NCI-H187 (cell line): Measurements from ENCODE around the gene CDH18.

Source experiments
- DNase-seq, 2 experiments: peaks; one replicate each; lab custom pipeline; 2025; lab: John Stamatoyannopoulos, UW

Gene CDH18

DNA sequence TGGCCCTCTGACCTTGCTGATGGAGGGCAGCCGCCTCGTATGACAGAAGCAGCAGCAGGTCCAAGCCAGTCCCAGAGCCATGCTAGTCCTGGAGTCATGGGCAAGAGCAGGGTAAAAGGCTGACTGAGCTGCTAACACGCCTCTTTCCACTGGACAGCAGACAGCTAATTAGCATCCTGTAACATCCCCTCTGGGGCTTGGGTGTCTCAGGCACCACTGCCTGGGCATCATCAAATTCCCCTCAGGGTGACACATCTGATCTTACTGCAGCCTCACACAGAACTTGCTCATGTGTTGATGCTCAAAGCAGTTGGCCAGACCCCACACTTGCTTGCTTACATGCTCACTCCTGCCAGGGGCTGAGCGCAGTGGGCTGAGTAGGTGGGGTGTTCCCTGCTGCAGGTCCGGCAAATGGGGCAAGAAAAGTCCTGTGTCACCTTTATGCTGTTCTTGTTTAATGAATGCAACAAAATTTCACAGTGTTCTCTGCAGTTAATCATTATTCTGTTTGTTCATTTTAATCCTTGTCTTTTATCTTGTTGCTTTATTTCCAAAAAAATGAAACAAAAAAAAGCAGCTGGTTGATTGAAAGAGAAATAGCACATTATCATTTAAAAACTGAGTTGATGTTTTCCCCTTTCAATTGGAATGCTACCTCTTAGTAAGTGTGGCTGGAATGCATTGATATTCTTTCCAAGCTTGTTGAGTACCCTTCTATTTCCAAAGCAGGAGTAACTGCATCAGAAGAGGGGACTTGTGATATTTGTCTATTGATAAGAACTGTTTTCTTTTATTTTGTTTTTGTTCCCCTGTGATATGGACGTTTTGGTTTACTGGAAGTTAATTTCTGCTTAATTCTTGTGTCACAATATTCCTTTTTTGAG, 254.1 kb downstream of the CDH18 start:
- no peak for DNase-seq

DNA sequence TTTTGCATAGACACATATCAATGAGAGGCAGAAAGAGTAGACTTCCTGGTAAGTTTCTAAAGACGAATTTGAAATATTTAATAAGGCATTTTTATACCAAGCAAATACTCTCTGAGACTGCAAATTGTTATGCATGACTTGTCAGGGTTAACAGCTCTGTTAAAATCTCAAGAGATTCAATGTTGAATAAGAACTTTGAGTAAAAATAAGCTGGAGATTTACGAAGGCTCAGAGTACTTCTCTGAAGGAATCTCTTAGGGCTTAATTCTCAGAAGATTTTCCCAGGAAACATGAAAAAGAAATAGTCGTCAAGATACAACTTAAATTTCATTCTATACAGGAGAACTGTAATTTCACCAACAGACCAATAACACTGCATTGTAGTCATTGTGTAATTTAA, 259.4 kb downstream of the CDH18 start:
- no peak for DNase-seq

DNA sequence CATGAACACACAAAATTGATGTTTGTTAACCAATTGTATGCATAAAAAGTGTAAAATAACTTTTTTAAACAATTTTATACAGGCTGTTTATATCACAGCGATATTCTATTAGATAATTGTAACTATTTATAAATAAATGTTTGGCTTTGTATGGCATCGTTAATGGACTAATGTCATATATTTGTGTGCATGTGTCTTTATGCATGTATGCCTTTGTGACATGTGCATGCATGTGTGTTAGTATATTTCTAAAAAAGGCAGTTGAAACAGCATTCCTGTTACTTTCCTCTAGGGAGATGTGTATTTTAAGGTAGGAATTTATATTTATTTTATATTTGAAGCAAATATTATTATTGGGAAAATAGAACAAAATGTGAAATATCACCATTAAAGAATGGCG, 268.9 kb downstream of the CDH18 start:
- DNase-seq: no peak

DNA sequence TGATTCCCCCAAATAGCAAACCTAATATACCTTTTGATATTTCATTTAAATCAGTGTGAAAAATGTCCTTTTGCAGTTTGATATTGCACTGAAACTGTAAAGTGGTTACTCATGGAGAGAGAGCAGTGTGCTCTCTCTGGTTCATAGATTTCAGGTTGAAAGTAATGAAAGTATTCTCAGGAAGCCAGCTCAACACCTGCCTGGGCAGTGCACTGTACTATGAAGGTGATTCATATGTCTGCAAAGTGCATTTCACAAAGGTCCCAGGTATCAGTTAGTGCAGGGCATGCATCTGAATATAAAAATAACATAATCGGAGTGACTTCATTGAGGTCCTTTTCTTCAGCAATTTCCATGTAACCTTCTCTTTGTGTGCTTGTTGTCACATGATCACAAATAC, 274.3 kb downstream of the CDH18 start:
- no peak for DNase-seq

DNA sequence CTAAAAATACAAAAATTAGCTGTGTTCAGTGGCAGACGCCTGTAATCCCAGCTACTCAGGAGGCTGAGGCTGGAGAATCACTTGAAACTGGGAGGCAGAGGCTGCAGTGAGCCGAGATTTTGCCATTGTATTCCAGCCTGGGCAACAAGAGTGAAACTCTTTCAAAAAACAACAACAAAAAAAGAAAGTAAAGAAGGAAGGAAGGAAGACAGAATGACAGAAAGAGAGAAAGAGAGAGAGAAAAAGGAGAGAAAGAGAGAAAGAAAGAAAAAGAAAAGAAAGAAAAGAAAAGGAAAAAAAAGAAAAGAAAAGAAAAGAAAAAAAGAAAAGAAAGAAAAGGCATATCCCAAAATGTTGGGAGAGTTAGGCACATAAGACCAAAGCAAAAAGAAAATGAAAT, 278.6 kb downstream of the CDH18 start:
- DNase-seq: no peak

DNA sequence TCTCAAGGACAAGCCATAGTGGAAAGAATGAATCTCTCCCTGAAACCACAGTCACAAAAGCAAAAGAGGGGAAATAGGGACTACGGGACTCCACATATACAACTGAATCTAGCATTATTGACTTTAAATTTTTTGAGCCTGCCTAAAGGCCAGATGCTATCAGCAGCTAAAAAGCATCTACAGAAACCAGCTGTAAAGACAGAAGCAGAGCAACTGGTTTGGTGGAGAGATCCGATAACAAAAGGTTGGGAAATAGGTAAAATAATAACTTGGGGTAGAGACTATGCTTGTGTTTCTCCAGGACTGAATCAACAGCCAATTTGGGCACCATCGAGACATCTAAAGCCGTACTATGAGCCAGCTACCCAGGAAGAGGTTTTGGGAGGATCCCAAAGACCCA, 281.2 kb downstream of the CDH18 start:
- DNase-seq: no peak

DNA sequence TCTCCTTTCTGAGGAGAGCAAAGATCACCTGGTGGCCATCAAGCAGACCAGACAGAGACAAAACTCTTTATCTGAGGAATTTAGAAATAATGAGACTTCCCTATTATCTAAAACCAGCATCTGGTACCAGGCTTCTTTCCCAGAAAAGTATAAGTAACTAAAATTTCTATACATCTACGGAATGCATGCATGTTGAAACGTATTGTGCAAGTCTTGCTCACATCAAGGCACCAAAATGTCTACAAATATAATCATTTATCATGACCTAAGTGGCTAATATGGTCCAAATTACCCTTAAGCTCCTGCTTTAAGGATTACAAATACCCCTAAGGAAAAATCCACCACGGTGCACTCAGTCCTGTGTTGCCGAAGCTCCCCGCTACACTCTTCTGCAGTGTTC, 286.3 kb downstream of the CDH18 start:
- DNase-seq: no peak

DNA sequence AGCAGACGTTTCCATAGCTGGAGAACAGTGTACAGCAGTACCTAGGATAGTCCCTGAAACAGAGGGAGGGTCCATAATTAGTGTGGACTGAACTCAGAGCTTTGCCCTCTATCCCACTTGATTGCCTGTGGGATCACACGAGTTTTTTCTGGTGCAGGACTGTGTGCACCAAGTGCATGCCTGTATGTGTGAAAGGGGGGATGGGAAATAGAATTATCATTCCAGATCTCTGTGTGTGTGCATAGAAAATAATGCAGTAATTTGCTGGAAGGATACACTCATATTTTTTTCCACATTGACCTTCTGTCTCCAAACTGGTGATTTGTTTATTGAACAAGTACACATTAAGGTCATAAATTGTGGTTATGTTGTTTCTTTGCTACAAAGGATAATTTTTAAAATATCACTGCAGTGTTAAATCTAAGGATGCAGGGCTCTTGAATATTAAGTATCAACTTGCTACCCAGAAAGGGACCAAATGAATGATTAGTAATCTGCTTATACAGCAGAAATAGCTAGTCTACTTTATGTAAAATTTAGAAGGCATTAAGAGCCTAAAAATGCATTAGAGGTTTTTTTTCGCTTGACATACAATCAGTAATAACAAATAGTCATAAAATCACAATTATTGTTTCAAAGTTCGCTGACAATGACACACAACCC, 292.9 kb downstream of the CDH18 start:
- DNase-seq: no peak

DNA sequence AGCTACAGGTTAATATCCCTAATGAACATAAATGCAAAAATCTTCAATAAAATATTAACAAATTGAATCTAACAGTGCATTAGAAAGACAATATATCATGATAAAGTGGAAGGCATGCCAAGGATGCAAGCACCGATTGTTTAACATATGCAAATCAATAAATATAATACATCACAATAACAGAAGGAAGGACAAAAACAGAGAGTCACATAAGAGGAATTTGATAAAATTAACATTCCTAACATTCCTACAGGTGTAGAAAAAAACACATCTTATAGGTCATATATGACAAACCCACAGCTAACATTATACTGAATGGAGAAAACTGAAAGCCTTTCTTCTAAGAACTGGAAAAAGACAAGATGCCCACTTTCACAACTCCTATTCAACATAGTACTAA, 297.0 kb downstream of the CDH18 start:
- DNase-seq: no peak

DNA sequence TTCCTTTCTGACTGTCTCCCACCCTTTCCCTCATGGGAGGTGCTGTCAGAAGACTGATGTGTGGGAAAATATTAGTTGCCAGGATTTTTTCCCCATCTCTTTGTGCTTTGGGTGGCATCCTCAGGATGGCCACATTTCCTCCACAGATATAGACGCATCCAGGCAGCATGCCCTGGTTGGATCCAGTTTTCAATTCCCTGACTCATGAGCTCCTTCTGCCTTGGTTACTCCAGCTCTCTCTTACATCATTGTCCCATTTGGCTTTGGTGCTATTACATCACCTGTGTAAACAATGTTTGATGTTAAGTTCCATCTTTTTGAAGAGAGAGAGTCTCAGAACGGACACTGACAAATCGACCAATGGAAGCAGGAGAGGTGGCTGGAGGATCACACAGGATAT, 302.5 kb downstream of the CDH18 start:
- DNase-seq: no peak

DNA sequence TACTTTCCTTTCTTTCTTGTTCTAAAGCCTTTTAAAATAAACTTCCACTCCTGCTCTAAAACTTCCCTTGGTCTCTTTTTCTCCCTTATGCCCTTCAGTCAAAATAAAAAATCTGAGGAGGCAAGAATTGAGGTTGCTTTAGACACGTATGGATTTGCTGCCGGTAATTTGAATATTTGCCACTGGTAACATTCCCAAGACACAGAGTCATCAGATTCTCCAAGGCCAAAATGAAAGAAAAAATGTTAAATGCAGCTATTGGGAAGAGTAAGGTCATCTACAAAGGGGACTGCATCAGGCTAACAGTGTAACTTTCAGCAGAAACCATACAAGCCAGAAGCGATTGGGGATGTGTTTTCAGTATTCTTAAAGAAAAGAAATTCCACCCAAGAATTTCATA, 311.1 kb downstream of the CDH18 start:
- DNase-seq: no peak

DNA sequence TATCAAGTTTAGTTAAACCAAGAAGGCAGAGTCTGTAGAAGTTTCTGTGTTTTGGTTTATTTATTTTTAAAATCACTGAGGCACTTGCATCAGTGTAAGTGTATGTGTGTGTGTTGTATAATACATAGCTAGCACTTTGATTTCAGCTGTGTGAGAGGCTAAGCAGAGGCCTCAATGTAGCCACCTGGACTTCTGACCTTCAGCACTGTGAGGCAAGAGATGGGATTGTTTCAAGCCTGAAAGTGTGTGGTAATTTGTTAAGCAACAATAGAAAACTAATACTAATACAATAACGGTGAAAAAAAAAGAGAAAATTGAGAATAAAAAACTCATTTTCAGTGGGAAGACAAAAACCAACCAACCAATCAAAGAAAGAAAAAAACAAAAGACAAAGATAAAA, 327.3 kb downstream of the CDH18 start:
- DNase-seq: no peak

DNA sequence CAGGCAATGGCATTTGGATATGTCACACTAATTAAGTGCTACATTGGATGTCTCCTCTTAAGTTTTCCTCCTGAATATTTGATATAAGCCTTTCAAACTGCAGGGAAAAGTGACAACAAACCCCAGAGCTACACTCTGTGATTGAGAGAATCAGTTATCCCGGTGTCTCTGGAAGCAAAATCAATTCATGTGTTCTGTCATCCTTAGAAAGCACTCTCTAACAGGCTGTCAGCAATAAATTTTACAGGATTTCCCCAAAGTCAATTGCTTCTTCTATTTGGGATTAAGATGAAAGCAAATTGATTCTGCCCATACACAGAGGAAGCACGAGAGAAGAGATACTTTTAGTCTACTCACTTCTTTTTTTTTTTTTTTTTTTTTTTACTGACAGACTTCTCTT, 332.4 kb downstream of the CDH18 start:
- DNase-seq: no peak

DNA sequence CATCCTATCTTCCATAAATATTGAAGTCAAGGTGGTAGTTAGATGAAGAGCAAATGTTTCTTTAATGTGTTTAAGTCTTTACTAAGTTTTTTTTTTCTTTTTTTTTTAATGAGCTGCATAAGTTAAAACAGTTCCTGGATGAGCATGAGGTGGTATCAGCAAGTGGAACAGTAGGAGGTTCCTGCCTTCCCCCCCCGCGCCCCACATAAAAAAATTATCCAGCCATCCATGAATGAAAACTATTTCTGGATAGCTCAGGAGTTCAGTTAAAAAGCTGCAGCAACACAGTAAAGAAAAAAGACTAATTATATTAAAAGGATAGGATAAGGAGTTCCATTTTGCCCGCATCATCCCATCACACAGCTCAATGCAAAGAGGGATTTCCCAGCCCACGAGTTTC, 349.5 kb downstream of the CDH18 start:
- no peak for DNase-seq

DNA sequence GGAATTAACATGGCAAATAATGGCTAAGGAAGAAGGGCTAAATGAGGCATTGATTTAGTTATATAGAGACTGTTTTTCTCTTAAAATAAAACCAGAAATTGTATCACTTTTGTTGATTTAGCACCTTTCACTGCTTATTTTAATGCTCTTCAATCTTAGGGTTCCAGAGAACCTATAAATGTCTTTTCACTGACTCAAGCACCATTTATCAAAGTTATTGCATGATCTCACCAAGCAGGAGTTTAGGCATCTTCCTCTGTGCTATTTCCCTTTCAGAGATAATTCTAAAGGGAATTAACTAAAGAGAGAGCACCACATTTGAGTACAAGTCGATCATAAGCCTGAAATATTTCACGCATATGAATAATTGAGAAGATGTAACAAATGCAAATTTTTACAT, 357.1 kb downstream of the CDH18 start:
- DNase-seq: no peak

DNA sequence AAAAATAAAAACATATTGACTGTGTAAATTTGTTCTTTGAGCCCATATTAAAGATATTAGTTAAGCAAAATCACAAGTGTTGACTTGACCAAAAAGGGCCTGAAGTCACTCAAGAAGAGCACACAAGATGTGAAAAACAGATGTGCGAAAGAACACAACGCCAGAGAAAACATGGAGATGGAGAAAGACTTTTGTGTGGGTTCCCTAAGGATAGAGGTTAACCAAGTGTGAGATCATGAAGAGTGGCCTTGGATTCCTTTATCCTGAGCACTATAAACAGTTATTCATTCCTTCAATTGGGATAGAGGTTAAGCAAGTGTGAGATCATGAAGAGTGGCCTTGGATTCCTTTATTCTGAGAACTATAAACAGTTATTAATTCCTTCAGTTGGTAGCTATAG, 361.8 kb downstream of the CDH18 start:
- no peak for DNase-seq

DNA sequence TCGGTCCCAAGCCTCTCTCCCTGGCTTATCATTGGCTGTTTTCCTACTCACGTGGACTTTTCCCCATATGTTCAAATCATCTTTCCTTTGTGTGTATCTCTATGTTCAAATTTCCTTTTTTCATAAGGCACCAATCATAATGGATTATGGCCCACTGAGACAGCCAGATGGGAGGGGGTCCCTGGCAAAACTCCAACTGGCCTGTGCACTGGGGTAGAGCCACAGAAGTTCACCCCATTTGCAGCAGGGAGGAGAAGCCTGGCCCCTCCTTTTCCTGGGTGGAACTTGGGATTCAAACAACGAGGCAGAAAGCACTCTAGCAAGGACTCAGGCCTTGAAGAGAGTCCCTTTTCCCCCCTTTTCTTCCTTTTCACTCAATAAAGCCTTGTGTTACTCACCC, 362.4 kb downstream of the CDH18 start:
- DNase-seq: no peak

DNA sequence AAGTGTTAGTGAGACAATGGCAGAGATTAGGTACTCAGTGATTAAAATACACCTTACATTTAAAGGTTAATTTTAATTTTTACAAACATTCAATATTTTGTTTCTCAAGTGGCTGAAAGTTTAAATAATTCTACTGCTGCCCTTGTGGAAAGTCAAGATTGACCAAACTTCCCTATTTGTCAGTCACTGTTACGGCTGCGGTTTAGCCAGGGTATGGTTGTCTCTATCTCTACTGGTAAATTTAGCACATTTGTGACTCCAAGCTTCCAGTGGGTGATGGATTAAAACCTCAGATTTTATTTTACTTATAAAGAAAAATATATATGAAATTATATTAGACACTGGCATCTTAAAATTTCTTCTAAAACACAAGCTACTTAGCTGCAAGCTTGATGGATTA, 368.4 kb downstream of the CDH18 start:
- DNase-seq: no peak

DNA sequence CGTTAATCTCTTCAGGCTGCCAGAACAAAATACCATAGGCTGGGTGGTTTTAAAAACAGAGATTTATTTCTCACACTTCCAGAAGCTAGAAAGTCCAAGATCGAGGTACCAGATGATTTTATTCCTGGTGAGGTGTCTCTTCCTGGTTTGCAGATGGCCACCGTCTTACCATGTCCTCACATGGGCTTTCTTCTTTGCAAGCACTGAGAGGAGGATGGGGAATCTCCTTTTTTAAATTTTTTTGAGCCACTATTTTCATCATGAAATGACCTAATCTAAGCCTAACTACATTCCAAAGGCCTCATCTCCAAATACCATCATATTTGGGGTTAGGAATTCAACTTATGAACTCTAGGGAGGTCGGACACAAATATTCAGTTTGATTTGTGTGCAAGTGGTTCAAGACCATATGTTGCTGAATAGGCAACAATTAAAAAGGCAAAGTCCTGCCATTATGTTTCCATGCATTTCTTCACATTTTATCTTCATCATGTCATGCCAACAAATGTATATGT, 371.2 kb downstream of the CDH18 start:
- no peak for DNase-seq

DNA sequence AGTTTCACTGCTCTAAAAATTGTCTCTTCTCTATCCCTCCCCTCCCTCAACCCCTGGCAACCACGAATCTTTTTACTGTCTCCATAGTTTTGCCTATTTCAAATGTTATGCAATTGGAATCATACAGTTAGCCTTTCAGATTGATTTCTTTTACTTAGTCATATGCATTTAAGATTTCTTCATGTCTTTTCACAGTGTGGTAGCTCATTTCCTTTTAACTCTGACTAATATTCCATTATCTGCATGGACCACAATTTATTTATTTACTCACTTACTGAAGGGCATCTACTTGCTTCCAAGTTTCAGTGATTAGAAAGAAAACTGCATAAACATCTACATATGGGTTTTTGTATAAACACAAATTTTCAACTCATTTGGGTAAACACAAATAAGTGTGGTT, 372.3 kb downstream of the CDH18 start:
- no peak for DNase-seq

DNA sequence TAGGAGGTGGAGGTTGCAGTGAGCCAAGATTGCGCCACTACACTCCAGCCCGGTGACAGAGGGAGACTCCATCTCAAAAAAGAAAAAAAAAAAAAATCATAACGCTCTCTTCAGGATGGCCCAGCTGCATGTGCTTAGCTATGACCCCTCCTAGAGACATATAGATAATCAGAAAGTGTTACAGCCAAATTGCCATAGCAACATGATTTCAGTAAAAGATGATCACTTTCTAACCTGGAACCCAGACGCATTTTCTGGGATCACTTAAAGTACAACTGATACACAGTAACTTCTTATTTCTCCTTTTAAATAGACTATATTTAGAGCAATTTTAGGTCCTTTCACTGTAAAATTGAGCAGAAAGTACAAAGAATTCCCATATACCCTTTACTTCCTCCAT, 372.9 kb downstream of the CDH18 start:
- DNase-seq: no peak

DNA sequence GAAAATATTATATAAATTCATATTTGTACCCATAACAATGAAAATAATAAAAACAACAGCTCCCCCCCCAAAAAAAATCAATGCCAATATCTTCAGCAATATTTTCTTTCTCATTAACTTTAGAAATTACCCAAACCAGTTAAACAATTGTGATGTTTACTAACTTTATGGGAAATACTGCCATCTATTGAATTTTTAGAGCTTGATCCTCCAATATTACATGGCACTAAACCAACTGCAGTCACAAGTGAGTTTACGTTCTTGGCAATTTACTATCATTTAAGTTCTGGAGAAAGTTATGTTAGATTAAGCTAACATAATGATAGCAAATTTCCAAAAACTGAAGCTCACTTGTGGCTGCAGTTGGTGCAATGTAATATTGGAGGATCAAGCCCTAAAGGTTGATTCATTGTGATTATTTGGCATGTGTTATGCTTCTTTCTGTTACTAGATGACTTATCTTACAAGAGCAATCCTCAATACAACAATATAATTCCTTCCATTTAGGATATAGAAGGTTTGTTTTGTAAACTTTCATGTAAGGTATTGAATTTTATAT, 379.5 kb downstream of the CDH18 start:
- no peak for DNase-seq

DNA sequence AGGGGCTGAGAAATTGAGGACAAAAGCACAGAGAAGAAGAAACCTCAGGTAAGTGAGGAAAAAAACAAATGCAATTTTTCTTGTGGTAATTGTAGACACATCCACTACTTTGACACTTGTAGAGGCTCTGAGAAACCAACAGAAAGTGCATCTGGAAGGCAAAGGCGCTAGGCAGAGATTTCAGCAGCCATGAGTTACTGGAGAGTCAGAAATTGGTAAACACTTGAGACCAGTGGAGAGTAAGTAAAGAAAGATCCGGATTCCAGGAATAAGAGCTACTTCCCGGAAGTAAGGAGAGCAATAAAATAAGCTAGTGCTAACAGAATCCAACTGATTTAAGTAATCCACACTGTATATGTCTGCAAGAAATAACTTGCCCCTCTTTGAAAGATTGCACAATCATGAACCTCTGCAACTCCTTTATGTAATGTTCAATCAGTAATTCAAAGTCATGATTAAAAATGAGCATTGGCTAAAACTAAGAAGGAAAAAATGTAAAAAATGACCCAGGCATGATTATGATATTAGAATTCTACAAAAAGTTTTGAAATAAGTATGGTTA, 382.1 kb downstream of the CDH18 start:
- DNase-seq: no peak
